Stimulated activated CD4-positive, alpha-beta T cell treated with anti-CD3 and anti-CD28 coated beads, Interleukin-12 subunit alpha, Interleukin-12 subunit beta, amount 100 ng/mL, for 48 hours (primary cell): Measurements from ENCODE around the gene TAF5L.
"Not testable (repeated sequence)": the region's sequence is repeated elsewhere in the genome, so short reads cannot be mapped to it uniquely, and the experiment has no call there.

Experiments used
- DNase-seq, 3 donors: peaks; one replicate each; pipeline ENCODE4 v3.0.0-alpha.2; 2020; ENCODE audit warnings: low read depth in 2 of 3, low spot score in 1 of 3

The TAF5L gene

DNA sequence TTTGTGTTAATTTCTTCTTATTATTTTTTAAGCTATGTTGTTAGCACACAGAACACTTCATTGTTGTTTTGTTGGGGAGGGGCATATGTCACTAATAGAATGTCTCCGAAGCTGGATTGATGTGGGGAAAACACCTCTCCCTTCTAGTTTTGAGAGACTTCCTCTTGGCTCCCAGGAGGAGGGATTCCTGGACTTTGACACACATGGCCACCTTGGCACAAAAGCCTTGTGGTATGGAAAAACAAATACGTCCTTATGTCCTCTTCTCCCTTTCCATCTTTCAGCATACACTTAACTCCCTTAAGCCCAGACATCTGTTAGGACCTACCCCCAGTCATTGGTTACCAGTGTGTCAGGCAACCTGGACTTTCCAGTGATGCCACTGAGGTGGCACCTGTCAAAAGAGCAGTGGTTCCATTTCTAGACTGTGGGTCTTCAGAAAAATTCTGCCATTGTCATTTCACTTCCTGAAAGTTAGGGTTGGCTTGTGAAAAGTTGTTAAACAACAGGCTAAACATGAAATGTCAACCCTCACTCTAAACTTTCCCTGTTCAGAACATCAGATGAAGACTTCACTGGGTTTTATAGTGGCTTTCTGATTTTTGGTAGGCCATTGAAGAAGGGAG, 54.9 kb downstream of the TAF5L start:
- DNase-seq: no peak

DNA sequence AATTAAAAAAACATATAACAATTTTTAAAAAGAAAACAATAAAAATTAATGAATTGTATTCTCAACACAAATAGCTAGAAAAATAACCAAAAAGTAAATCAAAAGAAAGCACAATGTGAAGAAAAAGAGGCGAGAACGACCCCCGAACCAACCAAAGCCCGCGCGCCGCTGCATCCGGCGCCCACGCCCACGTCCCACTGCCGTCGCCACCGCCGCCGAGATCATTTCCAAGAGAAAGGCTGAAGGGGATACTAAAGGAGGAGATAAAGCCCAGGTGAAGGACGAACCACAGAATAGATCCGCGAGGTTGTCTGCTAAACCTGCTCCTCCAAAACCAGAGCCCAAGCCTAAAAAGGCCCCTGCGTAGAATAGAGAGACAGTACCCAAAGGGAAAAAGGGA, 55.6 kb downstream of the TAF5L start:
- DNase-seq: no peak

DNA sequence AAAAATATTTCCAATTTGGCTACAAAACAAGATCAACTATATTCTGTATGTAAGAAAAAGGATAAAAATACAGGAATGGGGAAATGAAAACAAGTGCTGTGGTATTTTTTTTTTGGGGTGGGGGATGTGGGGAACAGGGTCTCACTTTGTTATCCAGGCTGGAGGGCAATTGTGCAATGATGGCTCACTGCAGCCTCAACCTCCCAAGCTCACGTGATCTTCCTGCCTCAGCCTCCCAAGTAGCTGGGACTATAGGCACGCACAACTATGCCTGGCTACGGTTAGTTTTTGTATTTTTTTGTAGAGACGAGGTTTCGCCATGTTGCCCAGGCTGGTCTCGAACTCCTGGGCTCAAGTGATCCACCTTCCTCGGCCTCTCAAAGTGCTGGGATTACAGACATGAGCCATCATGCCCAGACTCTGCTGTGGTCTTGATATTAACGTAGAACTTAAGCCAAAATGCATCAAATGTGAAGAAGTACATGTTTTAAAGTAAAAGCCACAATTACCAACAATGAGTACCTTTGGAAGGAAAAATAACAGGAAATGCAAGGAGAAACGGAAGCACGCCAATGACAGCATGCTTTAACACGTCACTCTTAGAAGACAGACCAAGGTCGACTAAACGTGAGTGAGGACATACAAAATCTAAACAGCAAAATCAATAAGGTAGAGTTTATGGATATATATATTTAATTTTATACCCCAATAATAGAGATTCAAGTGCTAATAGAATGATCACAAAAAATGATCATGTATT, 58.6 kb downstream of the TAF5L start:
- DNase-seq: no peak

DNA sequence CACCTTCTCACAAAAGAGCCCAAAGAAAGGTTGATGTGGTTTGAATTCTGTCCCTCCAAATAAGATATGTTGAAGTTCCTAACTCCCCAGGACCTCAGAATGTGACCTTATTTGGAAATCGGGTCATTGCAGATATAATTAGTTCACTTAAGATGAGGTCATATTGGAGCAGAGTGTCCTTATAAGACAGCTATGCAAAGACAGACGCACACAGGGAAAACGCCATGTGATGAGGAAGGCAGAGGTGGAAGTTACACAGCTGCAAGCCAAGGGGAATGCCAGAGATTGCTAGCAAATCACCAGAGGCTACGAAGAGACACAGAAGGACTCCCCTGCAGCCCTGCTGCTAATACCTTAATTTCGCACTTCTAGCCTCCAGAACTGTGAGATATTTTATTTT, 62.2 kb downstream of the TAF5L start:
- no peak for DNase-seq

DNA sequence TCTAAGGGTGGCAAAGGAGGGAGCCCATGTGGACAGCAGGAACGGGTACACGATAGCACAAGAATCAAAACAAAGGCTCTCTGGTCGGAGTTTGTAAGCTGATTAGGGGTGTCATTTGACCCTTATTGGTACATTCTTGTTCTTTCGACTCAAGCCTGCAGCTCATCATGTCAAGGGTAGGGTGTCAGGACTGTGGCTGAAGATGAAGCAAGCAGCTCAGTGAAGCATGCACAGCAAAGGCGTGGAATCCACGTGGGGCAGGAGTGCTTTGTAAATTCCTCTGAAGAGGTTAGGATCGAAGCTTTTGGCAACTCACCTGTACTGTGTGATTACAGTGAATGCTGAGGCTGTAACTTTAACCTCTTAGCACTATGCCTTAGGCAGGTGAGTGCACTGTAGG, 62.7 kb downstream of the TAF5L start:
- DNase-seq: no peak

DNA sequence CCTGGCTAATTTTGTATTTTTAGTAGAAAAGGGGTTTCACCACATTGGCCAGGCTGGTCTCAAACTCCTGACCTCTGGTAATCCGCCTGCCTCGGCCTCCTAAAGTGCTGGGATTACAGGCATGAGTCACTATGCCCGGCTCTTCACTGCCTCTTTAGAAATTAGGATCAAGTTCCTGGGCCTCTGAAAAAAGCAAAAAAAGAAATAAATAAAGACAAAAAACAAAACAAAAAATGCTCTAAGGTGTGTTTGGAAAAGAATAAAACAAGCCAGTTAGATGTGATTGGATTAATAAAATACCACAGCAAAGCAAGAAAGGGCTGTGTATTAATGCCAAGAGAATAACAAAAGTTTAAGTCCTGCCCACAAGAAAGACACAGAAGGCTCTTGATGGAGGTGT, 63.2 kb downstream of the TAF5L start:
- DNase-seq: no peak

DNA sequence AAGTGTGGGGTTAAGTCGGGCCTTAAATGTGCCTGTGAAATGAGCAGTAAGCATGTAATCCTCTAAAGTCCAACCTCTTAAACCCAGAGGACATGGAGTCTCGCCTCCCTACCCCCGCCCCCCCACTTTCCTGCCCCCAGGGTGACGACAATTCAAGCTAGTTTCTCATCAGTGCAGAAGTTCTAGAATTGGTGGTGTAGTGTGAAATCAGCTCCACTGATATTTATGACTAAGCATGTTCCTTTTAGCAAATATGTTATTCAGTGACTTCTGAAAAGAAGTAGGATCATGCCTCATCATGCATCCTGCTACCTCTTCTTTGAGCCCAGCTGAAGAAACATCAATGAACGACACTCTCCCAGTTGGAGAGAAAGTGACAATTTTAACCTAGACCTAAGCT, 64.8 kb downstream of the TAF5L start:
- DNase-seq: no peak

DNA sequence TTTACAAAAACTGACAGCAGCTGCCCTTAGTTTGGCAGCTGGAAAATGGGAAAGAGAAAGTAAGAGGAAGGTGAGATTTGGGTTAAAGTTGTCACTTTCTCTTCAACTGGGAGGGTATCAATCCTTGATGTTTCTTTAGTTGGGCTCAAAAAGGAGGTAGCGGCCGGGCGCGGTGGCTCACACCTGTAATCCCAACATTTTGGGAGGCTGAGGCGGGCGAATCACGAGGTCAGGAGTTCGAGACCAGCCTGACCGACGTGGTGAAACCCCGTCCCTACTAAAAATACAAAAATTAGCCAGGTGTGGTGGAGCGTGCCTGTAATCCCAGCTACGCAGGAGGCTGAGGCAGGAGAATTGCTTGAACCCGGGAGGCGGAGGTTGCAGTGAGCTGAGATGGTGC, 65.8 kb downstream of the TAF5L start:
- not testable (repeated sequence) for DNase-seq

DNA sequence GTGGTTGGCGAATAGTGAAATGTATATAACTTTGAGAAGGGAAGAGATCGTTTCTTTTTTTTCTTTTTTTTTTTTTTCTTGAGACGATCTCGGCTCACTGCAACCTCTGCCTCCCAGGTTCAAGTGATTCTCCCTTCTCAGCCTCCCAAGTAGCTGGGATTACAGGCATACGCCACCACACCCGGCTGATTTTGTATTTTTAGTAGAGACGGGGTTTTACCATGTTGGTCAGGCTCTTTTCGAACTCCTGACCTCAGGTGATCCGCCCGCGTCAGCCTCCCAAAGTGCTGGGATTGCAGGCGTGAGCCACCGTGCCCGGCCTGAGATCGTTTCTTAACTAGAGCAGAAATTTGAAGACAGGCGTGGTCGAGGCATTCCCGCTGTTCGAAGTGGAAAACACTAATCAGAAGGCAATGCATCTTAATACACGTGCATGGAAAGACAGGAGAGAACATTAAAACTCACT, 66.6 kb downstream of the TAF5L start:
- not testable (repeated sequence) for DNase-seq

DNA sequence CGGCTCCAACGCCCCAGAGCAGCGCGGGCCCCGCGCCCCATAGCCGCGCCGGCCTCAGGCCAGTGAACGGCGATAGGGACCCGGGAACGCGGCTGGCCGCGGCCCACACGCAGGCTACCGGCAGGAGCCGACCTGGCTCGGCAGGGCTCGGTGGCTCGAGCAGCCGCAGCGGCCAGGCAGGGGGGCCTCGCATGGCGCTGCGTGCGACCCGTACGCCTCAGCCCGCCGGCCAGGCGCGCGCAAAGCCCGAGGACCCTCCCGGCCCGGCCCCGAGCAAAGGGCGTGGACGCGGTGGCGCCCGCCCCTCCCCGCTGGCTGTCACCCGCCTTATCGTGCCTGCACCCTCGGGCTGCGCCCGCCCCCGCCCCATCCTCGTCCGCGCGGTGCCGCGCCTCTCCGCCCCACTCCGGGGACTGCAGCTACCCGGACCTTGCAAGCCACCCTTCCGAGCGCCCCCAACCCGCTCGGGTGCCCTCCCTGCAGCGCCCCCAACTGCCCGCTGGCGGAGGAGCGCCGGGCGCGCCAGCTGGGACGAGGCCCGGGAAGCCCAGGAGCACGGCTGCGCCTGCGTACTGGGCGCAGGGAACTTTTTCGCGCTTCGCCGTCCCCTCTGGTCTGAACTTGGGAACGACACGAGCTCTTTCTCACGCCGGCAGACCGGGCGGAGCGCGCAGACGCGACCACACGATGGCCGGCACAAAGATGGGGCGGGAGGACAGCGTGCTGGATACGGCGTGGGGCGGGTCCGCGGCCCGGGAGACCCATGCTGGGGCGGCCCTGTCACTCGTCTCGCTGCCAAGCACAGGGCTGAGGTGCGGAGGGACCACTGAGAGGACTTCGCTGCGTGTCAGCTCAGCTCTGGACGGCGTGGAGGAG, 67.2 kb downstream of the TAF5L start, which contains the start of gene ABCB10:
ABCB10 (minus strand) TSS at position 248 of the 876 bp plus-strand sequence; CDS start at position 193, 55 bp downstream.
- peak; percentile 82 to 86 (median 86) for DNase-seq

DNA sequence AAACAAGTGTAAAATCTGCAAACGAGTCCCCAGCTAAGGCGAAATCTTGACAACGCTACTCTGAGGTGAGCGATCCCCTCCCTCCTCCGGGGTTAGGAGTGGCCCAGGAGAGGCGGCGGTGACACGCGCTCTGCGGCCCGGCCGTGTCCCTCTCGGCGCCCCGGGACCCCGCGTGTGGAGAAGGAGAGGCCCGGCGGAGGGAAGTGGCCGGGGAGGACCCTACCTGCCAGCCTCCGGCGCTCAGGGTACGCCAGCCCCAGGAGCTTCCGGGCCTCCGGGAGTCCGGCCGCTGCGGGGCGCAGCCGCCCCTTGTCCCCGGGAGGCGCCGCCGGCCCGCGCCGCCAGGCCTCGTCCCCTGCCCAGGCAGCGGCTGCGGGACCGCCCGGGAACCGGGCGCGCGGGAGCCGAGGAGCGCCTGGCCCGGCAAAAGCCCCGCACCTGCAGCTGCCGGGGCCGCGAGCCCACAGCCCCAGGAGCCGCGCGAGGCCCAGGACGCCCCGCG, 68.0 kb downstream of the TAF5L start:
- peak in 2 of 3 donors; percentile 12 to 28 for DNase-seq

DNA sequence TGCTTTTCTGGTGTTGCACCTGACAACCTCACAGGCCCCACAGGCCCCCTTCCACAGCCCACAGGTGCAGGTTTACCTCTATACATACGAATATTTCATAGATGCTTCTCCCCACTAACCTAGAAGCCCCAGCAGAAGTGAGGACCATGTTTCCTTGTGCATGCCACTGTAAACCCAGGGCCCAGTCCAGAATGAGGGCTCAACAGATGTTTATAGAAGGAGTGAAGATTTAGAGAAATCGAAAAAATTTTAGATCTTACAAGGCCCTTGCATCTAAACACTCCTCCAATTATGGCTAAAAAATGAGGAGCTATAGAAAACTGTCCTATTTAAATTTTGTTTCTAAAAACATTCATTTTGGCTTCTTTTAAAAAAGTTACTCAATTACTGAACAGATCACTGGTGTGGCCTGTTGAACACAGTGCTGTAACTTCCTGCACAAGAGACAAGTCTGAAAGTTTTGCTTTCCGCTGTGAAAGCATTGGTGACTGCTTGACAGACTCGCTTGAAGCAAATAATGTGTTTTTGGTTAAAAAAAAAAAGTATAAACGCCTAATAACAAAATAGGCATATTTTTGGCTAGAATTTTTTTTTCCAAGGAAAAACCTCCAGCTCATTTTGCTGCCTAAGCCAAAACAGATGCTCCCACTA, 68.6 kb downstream of the TAF5L start:
- no peak for DNase-seq

DNA sequence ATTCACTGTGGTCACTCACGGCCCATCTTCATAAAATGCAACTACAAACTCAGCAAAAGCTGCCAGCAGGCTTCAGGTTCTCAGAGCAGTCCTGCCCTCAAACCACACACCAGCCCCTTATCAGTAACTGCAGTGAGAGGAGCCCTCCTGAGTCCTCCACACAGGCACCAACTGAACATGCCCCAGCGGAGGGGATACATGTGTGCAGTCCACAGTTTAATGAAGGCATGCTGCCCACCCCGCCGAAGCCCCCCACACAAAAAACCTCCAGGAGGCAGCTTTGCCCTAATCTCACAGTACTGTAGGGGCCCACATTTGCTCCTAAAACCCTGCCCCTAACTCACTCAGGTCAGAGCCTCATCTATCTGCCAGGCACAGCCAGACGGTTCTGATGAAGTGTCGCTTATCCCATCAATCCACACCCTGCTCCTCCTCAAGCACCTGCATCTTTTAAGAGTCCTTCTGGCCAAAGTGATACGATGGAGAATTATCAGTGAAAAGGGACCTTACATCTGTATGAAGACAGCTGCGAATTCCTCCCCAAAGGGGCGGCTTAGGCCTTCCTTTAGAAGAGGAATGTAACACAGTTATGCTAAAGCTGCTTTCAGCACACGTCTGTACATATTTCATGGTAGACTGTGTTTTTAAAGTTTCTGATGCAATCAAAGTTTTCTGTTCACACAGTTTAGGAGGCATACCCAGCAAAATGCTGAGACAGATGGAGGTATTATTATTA, 70.9 kb downstream of the TAF5L start:
- no peak for DNase-seq

DNA sequence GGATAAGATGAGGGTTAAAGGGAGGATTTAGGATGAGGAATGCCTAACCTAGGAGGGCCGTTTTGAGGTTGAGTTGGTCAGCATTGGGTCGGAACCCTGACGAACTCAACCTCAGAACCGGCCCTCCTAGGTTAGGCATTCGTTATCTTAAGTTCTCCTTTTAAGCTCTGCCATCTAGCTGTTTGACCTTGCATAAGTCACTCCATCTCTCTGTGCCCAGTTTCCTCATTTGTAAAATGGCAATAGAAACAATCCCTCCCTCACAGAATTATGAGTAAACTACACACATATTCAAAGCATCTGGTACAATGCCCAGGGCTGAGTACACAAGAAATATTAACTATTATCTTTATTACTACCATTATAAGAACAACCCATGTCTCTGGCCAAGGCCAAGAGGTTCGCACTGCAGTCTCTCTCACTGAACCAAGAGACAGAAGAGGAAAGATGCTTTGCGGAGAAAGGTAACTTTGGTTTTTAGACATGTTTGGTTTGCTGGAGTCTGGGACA, 72.2 kb downstream of the TAF5L start:
- DNase-seq: no peak

DNA sequence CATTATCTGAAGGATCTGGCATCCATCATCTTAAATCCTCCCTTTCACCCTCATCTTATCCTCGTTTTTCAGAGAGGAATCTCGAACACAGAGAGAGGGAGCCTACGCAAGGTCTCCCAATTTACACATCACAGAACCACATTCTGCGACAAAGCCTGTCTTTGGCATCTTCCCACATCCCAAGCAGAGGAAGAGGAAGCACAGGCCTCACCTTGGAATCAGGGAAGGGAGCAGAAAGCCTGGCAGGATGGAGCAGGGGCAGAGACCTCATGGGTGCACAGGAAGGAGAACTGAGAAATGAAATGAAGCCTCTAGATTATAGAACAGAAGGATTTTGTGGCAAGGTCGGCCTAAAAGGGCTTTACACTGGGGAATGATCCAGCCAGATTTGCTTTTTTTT, 73.2 kb downstream of the TAF5L start:
- no peak for DNase-seq

DNA sequence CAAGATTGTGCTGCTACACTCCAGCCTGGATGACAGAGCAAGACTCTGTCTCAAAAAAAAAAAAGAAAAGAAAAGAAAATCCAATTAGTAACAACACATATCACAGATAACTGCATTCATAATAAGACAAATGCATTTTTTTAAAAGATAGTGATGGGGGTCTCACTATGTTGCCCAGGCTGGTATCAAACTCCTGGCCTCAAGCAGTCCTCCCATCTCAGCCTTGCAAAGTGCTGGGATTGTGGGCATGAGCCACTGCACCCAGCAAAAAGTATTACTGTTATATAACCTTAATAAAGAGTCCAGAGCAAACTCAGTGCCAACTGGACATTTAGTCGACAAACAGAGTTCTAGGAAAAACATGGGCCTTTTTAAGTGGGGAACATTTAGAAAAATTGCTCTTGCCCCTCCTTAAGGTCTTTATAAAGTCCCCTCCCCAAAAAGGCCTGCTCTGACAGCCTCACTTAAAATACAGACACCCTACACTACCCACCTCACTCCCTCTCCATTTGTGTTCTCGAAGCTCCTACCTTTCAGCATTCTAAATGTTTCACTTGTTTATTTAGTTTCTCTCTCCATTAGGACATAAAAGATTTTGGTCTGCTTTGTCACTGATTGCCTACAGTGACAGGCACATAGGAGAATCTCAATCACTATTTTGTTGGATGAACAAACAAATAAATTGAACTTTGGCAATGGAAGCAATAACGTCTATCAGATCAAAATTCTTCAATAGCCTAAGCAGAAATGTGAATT, 74.9 kb downstream of the TAF5L start:
- DNase-seq: no peak

DNA sequence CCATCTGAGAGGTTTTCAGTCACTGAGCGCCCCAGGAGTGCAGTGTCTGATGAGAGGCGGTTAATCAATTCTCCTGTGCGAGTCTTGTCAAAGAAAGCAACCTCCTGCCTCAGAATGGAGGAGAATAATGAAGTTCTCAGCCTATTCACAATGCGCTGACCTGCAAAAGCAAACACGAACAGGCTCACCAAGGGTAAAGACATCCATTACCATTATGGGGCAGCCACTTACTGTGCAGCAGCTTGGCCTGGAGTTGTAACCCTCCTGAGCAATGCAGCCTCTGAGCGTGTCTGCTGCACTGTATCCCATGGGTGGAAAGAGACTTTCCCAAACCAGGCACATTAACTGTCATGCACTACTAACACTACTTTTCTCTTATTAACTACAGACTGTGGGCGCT, 78.4 kb downstream of the TAF5L start:
- DNase-seq: no peak

DNA sequence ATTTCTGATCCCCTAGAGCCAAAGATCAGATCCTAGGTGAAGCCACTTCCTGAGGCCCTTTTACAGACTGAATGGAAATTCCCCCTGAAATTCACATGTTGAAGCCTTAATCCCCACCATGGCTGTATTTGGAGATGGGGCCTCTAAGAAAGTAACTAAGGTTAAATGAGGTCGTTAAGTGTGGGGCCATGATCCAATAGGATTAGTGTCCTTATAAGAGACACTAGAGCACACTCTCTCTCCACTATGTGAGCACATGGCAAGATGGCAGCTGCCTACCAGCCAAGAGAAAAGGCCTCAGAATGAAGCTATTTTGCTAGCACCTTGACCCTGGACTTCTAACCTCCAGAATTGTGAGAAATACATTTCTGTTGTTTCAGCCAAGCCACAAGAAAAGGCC, 81.3 kb downstream of the TAF5L start:
- DNase-seq: no peak
